GM21717 (cell line): ENCODE data around the gene C14orf132.

Experiments used
- ATAC-seq: cut with Tn5 transposase; IDR thresholded peaks from one replicate; pipeline ENCODE4 v1.9.1; 2021; ENCODE audit warnings: mild to moderate bottlenecking, moderate library complexity; ENCODE audit not compliant: unreplicated experiment

The C14orf132 gene

GRCh38 chr14:96039633-96040311 is 610 bp downstream of the C14orf132 start:
- no peak for ATAC-seq

- ATAC-seq: no peak
Observed at GRCh38 chr14:96040828-96041371, 1.7 kb downstream of the C14orf132 start.

GRCh38 chr14:96042248-96042930 is 3.2 kb downstream of the C14orf132 start:
- no peak for ATAC-seq

- no peak for ATAC-seq
Observed at GRCh38 chr14:96046630-96047029, 7.5 kb downstream of the C14orf132 start.

GRCh38 chr14:96047101-96047500 is 7.9 kb downstream of the C14orf132 start:
- no peak for ATAC-seq

GRCh38 chr14:96049932-96050331 is 10.8 kb downstream of the C14orf132 start:
- ATAC-seq: no peak

- no peak for ATAC-seq
Observed at GRCh38 chr14:96050482-96050881, 11.3 kb downstream of the C14orf132 start.

- no peak for ATAC-seq
Observed at GRCh38 chr14:96051231-96051630, 12.1 kb downstream of the C14orf132 start.

GRCh38 chr14:96051642-96052540 is 12.7 kb downstream of the C14orf132 start:
- ATAC-seq: no peak

GRCh38 chr14:96052541-96053247 is 13.5 kb downstream of the C14orf132 start:
- no peak for ATAC-seq

GRCh38 chr14:96053248-96053599 is 14.1 kb downstream of the C14orf132 start:
- no peak for ATAC-seq

- ATAC-seq: no peak
Observed at GRCh38 chr14:96053600-96054381, 14.6 kb downstream of the C14orf132 start.

- no peak for ATAC-seq
Observed at GRCh38 chr14:96054661-96055060, 15.5 kb downstream of the C14orf132 start.

GRCh38 chr14:96055065-96055752 is 16.0 kb downstream of the C14orf132 start:
- ATAC-seq: no peak

GRCh38 chr14:96055753-96056508 is 16.8 kb downstream of the C14orf132 start:
- no peak for ATAC-seq

GRCh38 chr14:96056509-96057422 is 17.6 kb downstream of the C14orf132 start:
- no peak for ATAC-seq

- ATAC-seq: no peak
Observed at GRCh38 chr14:96057738-96058137, 18.6 kb downstream of the C14orf132 start.
